PC-9 (cell line): ENCODE measurements around the gene MNS1. TPM values are rescaled to one million over a fixed set of nuclear protein-coding genes. Genes with fewer than 3 reads are reported as not detected.
"Not testable (repeated sequence)": the region's sequence is repeated elsewhere in the genome, so short reads cannot be mapped to it uniquely, and the experiment has no call there.

ENCODE experiments used
- BruUV-seq: library from RNA; stranded (reverse); fragments of 400-500 nt; replicated peaks from 2 replicates; lab custom pipeline; 2021; lab: Mats Ljungman, UMichigan
- CTCF ChIA-PET: fragments of 300-600 bp; sonication (Branson Sonifier 250); formaldehyde crosslinking; loops from one replicate; lab custom pipeline; 2022; ENCODE audit warnings: antibody characterized with exemption; lab: Charles Lee
- POLR2A ChIA-PET: fragments of 300-600 bp; sonication (Branson Sonifier 250); formaldehyde crosslinking; loops from one replicate; lab custom pipeline; 2022; ENCODE audit warnings: antibody characterized with exemption; ENCODE audit not compliant: unreplicated experiment; lab: Charles Lee
- DNase-seq, 2 experiments: peaks; one replicate each; pipeline versions ENCODE4 v3.0.0 to v3.0.0-alpha.2; 2015 to 2022; ENCODE audit warnings: mixed read lengths in 1 of 2
- H2AFZ ChIP-seq: fragments of 200-600 bp; sonication (generic); 2 replicates; pipeline ENCODE4 v1.8.1; 2017; ENCODE audit warnings: antibody characterized with exemption
- H3F3A ChIP-seq: fragments of 200-600 bp; sonication (generic); 2 replicates; pipeline ENCODE4 v1.8.1; 2017; ENCODE audit warnings: antibody characterized with exemption, mild to moderate bottlenecking, low read depth; ENCODE audit not compliant: insufficient read depth
- H3K27ac ChIP-seq: fragments of 200-600 bp; sonication (generic); 2 replicates; pipeline ENCODE4 v1.6.1; 2016; ENCODE audit warnings: mixed run types
- H3K27me3 ChIP-seq: fragments of 200-600 bp; sonication (generic); 2 replicates; pipeline ENCODE4 v1.6.1; 2016; ENCODE audit warnings: low read depth, mixed run types; ENCODE audit not compliant: insufficient read depth
- H3K36me3 ChIP-seq: fragments of 200-600 bp; sonication (generic); 2 replicates; pipeline ENCODE4 v1.6.1; 2016; ENCODE audit warnings: low read depth, mixed run types
- H3K4me1 ChIP-seq: fragments of 200-600 bp; sonication (generic); replicated peaks from 2 replicates; pipeline ENCODE4 v1.6.1; 2016; ENCODE audit warnings: mixed run types; ENCODE audit not compliant: insufficient read depth
- H3K4me2 ChIP-seq: fragments of 200-600 bp; sonication (generic); 2 replicates; pipeline ENCODE4 v1.6.1; 2017; ENCODE audit warnings: mixed run types
- H3K4me3 ChIP-seq: fragments of 200-600 bp; sonication (generic); 2 replicates; pipeline ENCODE4 v1.6.1; 2016; ENCODE audit warnings: mixed run types
- H3K79me2 ChIP-seq: fragments of 200-600 bp; sonication (generic); 2 replicates; pipeline ENCODE4 v1.6.1; 2017; ENCODE audit warnings: low read depth, mixed run types
- H3K9me2 ChIP-seq: fragments of 200-600 bp; sonication (generic); 2 replicates; pipeline ENCODE4 v1.8.1; 2017; ENCODE audit warnings: mild to moderate bottlenecking; ENCODE audit not compliant: insufficient read depth
- H3K9me3 ChIP-seq: fragments of 200-600 bp; sonication (generic); 2 replicates; pipeline ENCODE4 v1.8.1; 2016; ENCODE audit warnings: low read depth; ENCODE audit not compliant: insufficient read depth
- H4K20me1 ChIP-seq: fragments of 200-600 bp; sonication (generic); 2 replicates; pipeline ENCODE4 v1.8.1; 2017; ENCODE audit not compliant: insufficient read depth
- CTCF ChIP-seq: fragments of 200-600 bp; sonication (generic); conservative IDR thresholded peaks from 2 replicates; pipeline ENCODE4 v1.6.1; 2017; ENCODE audit warnings: mixed run types, antibody characterized with exemption, mild to moderate bottlenecking, moderate library complexity
- EZH2 ChIP-seq: fragments of 200-600 bp; sonication (generic); IDR thresholded peaks from 2 replicates; pipeline ENCODE4 v1.8.0; 2017; ENCODE audit warnings: antibody characterized with exemption, low read depth
- intact Hi-C: fragments of 100-400 bp; cut with micrococcal nuclease; formaldehyde crosslinking; loops from one replicate; pipeline ENCODE4 v1.10.0; 2022; ENCODE audit not compliant: unreplicated experiment
- total RNA-seq: library from RNA; stranded (reverse); gene quantifications from 2 replicates; pipeline ENCODE4 v1.2.3, GENCODE V29; 2021

Gene MNS1
- total RNA-seq, 1 experiment from 2014 or later = 16.2 TPM

- intact Hi-C loops = no loop called here
- POLR2A ChIA-PET = no interaction called here
- Histone ChIP-seq H3K9me2 (no peaks in the 10 kb centered on the region), H3F3A (no peaks in the 10 kb centered on the region), H3K9me3 (no peaks in the 10 kb centered on the region), H4K20me1 (no peaks in the 10 kb centered on the region), H3K4me2 (no peak overlapping the region), H3K27me3 (no peaks in the 10 kb centered on the region), H3K36me3 (no peaks in the 10 kb centered on the region), H2AFZ (no peak overlapping the region), H3K4me1 (no peaks in the 10 kb centered on the region), H3K79me2 (no peaks in the 10 kb centered on the region), H3K27ac (no peak overlapping the region), H3K4me3 (no peak overlapping the region)
- no peak for DNase-seq
- TF ChIP-seq CTCF = no peak
- no peak for TF ChIP-seq EZH2
- no TSS peak for BruUV-seq
- CTCF ChIA-PET = no interaction called here
Measured at GRCh38 chr15:56411122-56411749, 53.7 kb downstream of the MNS1 start.

- CTCF ChIA-PET = no interaction called here
- no peaks in the 10 kb centered on the region for H3F3A ChIP-seq
- POLR2A ChIA-PET = no interaction called here
Measured at GRCh38 chr15:56410721-56411120, 54.2 kb downstream of the MNS1 start.

GRCh38 chr15:56399209-56399608 lies 65.7 kb downstream of the MNS1 start:
- H4K20me1 ChIP-seq, H3K4me3 ChIP-seq, H3K27me3 ChIP-seq, H3K9me3 ChIP-seq, H3K4me2 ChIP-seq, POLR2A ChIA-PET, CTCF ChIA-PET, DNase-seq, H3K27ac ChIP-seq, intact Hi-C loops, BruUV-seq, H3K9me2 ChIP-seq, H3F3A ChIP-seq, H3K4me1 ChIP-seq, H3K79me2 ChIP-seq, H2AFZ ChIP-seq, H3K36me3 ChIP-seq: not testable (repeated sequence)

More at GRCh38 chr15:56410721-56411120, 54.2 kb downstream of the MNS1 start:
- Histone ChIP-seq H2AFZ (no peak overlapping the region), H3K36me3 (no peaks in the 10 kb centered on the region), H3K4me1 (no peaks in the 10 kb centered on the region), H3K4me2 (no peak overlapping the region), H3K27me3 (no peaks in the 10 kb centered on the region), H3K9me3 (no peaks in the 10 kb centered on the region), H3K9me2 (no peaks in the 10 kb centered on the region), H3K79me2 (no peaks in the 10 kb centered on the region), H3K27ac (no peak overlapping the region), H3K4me3 (no peak overlapping the region), H4K20me1 (no peaks in the 10 kb centered on the region)
- BruUV-seq = no TSS peak
- no peak for DNase-seq
- intact Hi-C loops = no loop called here
- TF ChIP-seq EZH2 = no peak
- no peak for TF ChIP-seq CTCF

- H3K4me3 ChIP-seq, H3K4me2 ChIP-seq, H3K36me3 ChIP-seq, H3K79me2 ChIP-seq, H2AFZ ChIP-seq, H3K27me3 ChIP-seq, H3K27ac ChIP-seq, POLR2A ChIA-PET, H3F3A ChIP-seq, intact Hi-C loops, H3K4me1 ChIP-seq, BruUV-seq, H4K20me1 ChIP-seq, H3K9me2 ChIP-seq, H3K9me3 ChIP-seq, CTCF ChIA-PET, DNase-seq: not testable (repeated sequence)
Measured at GRCh38 chr15:56397325-56397724, 67.6 kb downstream of the MNS1 start.
